Cerebellar nuclear complex (tissue), 1 donor: ENCODE results near the gene TNIP2.
"Not testable (repeated sequence)": the region's sequence is repeated elsewhere in the genome, so short reads cannot be mapped to it uniquely, and the experiment has no call there.

Source experiments
- DNase-seq, 2 experiments: peaks; one replicate each; lab custom pipeline; 2025; lab: John Stamatoyannopoulos, UW

Gene TNIP2

DNA sequence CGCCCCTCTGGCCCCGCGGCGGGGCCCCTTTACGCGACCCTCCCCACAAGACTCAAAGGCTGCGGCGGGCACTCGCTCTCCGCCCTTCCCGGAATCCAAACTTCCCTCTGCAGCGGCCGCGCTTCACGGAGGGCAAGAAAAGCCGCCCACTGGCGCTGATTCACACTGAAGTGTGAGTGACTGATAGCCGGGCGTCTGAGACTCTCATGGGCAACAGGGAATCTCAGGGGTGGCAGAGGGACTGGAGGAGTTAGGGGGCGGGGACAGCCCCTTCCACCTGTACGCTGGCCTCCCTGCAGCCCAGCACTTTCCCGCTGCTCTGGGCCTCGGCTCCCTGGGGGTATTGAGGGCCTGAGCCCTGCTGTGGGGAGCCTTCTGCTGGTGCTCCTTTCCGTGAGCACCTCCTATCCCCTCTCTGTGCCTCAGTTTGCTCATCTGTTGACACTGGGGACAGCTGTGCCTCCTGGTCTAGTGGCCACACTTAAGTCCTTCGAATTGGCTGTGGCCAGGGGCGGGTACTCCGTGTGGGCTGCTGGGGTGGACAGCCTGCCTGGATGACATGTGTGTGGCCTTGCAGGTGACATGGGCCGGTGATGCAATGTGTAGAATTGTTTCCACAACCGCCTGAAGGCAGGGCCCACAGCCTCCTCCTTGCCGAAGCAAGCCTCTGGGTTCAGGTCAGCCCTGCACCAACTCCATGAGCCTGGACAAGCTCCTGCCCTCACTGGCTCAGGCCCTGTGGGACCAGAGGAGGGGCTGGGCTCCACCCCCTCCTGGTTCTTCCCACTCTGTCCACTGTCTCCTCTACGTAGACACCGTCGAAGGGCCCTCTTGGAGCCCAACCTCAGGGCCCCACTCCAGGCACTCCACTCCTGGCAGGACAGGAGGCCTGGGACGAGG is 37.7 kb upstream of the TNIP2 start:
- no peak for DNase-seq

DNA sequence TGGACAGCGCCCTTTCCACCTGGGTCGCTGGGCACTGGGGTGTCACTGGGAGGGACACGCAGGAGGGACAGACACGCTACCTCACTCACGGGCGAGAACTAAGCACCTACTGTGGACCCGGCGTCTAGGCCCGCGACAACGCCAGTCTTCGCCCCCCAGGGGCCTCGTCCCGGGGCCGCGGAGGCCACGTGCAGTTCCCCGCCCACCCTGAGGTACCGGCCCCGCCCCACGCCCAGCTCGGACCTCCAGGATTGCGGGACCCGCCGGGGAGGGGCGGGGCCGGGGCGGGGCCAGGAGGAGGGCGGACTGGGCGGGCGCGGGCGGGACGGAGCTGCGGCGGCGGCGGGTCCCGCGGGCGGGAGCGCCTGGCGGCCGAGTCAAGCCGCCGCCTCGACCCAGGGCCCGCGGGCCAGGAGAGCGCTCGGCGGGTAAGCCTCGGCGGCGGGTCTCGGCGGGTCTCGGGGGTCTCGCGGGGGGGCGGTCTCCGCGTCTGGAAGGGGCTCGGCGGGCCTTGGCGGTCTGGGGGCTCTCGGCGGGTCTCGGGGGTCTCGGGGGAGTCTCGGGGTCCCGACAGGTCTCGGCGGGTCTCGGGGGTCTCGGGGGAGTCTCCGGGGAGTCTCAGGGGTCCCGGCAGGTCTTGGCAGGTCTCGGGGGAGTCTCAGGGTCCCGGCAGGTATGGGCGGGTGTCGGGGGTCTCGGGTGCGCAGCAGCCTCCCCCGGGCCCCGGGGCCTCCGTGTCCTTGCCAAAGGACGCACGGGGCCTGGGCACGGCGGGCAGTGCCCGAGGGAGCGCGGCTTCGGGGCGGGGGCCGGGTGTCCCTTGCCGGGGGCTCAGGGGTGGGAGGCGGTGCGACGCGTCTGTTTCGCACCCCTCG is 36.8 kb upstream of the TNIP2 start, which contains the start of gene SH3BP2:
SH3BP2 (plus strand) TSS at position 375 of the 875 bp plus-strand sequence. CDS start 27,533 bp downstream, outside the sequence.
- no peak for DNase-seq

DNA sequence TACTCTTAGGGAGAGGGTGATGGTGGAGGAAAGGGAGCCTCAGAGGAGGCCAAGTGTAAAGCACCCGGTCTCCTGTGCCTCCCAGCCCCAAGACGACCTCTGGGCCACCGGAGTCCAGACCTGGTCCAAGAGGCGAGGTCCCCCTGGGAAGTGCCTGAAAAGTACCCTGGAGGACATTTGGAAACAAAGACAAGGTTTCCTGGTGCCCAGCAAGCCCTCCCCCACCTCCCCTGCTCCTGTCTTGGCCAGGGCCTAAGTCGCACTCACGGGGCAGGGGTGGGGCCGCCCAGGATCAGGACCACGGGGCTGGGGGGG is 36.2 kb upstream of the TNIP2 start:
- DNase-seq: no peak

DNA sequence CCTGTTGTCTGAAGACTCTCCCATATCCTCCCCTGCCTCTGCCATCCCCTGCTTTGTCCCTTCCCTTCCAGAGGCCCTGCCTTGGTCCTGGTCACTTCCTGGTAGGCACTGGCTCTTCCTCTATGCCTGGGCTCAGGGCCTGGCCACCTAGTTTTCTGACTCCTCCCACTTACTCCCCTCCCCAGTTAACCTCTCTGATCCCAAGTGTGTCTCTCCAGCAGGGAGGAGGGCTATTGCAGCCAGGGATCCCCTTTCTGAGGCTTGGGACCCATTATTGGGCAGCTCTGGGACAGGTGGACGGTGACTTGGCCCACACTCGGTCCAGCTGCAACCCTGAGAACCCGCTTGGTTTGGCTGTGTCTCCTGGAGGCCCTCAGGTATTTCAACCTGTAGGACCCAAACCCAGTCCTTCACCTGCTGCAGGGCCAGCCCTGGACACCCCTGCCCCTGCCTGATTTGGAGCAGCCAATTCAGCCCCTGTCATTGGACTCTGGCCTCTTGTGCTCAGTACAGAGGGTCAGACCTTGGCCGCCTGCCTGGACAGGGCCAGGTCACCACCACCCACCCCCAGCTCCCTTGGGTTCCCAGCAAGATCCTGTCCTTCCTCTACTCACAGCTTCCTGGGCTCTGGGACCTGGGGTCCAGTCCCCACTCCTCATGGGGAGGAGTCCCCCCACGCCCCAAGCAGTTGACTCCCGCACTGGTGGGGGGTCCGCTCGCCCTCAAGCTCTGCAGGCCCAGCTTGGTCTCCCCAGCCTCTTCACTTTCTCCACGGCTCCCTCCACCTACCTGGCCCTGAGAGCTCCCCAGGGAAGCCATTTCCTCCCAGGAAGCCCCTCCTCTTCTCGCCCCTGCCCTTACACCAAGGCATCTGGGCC is 35.6 kb upstream of the TNIP2 start:
- no peak for DNase-seq

DNA sequence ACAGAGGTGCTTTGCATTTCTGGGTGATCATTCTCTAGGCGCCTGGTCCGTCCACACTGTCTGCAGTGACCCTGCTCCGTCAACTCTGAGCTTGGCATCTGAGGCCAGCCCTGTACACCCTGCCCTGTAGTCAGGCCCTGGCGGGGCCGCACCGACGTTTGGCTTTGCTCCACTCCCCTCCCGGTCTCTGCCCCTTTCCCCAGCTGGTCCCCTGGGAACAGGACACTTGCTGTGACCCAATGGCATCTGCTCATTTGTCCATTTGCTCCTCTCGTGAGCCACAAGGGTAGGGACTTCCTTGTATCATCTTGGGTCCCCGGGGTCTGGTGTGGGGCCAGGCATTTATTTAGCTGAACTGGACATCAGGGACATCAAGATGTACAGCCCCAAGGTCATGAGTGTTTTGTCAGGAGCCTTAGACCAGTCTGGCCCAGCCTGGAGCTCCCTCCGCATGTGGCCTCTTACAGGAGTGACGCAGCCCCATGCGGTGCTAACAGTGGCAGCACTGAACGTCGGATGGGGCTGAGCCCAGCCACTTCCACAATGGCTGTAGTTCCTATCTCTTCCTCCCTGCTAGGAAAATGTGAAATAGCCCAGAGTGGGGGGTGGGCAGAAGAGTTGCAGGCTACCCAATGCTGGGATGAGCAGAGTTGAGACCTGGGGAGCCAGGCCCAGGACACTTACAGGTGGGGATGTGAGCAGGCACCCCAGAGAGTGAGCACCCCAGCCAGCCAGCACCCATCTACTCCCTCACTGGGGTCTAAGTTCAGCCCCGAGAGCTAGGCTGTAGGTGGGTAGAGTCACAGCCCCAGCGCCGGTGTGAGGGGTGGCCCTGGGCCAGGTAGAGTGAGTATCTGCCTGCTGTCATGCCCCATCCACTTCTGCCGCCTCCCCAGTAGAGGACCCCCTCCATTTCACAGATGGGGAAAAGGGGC is 34.7 kb upstream of the TNIP2 start:
- no peak for DNase-seq

DNA sequence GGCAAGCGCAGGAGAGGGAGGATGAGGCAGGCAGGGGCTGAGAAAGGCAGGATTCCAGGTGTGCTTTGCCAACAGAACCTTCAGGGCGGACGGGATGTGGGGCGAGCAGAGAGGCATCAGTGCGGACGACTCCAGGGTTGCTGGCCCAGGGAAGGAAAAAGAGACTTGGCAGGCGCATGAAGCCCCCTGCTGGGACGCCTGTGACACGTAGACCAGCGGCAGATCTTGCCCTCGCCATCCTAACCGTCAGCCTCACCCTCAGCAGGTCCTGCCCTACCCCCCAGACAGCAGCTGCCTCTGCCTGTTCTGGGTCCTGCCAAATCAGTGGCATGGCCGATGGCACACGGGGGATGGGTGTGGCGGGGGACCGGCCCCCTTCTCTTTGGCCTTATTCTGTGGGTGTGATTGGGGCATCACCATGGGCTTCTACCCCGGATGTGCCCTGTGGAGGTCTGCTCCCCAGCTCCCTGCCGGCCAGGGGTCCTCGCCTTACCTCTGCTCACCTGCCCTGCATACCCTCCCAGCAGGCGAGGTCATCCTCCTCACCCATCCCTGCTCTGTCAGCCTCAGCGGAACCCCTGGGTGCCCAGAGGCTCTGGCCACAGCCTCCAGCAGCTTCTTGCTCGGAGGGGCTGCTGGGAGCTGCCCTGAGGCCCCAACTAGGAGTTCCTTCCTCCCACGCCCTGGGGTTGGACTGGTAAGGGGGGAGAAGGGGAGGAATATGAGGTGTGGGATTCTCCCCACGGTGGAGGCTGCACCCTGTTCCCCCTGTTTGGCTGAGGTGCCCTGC is 33.9 kb upstream of the TNIP2 start:
- no peak for DNase-seq

DNA sequence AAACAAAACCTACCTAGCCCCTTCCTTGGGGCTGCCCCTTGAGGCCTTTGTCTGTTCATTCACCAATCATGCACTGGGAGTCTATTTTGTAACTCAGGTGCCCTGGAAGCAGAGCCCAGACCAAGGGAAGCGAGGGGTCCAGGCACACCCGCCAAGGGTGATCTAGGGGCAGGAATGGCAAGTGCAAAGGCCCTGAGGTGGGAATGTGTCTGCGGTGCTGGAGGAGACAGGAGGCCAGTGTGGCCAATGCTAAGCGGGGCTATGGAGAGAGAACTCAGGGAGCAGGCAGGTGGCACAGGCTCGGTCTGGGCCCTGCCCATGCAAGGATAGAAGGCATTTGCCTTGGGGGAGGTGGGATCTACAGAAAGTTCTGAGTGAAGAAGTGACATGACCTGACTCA is 33.2 kb upstream of the TNIP2 start:
- DNase-seq: no peak

DNA sequence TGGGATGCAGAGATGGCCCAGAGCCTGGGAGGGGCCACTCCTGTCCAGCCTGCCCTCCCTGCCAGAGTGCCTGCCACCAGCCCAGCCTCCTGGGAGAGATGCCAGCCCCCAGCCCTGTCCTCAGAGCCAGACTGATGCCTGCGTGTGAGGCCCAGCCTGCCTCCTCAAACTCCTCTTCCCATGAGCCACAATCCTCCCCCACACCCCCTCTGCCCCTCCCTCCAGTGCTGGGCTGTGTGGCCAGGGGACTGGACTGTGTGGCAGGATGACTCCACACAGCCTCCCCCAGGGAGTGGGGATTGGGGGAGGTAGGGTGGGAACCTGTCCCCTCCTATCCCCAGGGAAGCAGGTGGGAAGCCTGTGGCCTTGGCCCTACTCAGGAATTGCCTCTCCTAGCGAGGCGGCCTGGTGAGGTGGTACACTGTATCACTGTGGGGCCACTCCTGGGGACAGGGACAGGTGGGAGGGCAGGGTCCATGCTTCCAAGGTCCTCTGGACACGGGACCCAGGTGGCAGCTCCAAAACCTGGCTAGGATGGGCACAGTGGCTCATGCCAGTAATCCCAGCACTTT is 32.5 kb upstream of the TNIP2 start:
- no peak for DNase-seq

DNA sequence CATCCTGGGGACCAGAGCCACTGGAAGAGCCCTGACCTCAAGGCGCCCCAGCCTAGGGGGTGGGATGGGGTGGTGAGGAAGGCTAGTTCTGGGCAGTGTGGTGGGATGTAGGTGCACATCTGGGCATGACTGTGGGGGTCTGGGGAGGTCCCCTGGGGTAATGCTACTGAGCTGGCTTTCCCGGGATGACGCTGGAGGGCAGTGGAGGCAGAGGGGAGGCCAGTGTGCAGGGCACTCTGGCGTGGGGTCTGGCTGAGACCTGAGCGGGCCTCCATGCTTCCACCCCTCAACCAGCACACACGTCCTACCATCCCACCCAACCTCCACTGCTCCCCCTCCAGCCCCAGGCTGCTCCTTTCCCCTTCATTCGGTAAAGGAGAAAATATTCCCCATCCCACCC is 32.0 kb upstream of the TNIP2 start:
- no peak for DNase-seq

DNA sequence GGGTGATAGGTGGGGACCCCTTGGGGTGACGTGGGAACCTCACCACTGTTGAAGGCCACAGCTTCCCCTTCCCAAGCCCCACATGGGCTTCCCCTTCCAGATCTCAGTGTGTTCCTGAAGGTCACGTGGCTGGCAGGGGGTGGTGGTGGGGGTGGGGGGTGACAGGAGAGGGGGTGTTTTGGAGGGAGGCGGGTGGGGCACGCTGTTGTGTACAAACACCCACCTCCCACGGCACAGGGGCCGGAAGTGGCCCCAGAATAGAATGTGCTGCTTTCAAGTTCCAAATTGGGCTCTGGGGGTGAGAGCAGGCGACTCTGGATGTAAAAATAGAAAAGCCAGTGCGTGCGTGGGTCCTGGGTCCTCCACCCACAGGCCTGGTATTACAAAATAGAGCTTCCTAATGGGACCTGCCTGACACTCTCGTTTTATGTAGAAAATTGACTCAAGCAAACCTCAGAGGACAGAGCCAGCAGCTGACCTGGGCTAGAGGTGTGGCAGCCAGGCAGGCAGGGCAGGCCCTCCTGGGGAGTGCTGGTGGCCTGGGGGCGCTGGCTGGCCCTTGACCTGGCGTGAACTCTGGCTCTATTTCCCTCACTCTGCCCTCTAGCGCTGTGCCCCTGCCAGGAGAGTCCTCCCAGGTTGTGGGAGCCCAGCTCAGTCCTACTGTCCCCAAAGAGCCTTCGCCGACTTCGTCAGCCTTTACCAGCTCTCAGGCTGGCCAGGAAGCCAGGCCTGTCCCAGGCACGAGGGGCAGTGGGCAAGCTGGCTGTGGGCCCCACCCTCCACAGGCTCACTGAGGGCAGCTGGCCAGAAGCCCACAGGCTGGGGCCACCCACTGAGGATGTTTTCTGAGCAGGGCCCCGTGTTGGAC is 31.3 kb upstream of the TNIP2 start:
- no peak for DNase-seq

DNA sequence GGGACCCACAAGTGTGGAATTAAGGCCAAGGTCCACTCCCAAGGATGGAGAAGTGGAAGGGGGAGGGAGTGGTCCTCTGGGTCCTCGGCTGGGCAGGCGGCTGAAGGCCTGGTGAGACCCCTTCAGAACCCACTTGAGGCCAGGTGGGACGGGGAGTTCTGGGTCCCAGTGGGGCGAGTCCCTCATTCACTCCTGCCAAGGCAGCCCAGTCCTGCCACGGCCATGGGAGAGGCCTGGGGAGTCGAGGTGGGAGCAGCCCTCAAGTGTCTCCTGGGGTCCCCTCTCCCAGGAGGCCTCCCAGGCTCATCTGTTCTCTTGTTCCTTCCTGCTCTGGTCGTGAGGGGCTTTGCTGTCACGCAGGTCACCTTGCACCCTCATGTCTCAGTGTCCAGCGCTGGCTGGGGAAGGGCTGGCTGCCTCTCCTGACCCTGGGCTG is 30.7 kb upstream of the TNIP2 start:
- DNase-seq: no peak

DNA sequence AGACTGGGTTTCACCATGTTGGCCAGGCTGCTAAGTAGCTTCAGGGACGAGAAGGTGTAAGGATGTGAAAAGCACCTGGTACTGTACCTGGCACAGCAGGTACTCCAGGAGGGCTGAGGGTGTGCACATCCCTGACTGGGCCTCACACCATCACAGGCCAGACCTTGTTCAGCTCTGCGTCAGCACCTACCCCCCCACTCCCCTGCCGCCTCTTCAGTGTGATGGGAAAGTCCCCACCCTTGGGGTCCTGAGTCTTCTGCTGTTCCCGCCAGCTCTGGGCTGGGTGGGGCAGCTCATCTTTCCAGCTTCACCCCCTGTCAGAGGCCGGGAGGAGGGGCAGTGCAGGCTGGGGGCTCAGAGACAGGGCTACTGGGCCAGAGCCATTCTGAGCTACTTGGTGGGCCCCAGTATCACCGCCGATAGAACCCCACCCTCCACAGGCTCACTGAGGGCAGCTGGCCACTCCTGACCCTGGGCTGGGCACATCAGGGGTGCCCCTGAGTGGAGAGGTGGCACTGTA is 30.1 kb upstream of the TNIP2 start:
- DNase-seq: no peak

DNA sequence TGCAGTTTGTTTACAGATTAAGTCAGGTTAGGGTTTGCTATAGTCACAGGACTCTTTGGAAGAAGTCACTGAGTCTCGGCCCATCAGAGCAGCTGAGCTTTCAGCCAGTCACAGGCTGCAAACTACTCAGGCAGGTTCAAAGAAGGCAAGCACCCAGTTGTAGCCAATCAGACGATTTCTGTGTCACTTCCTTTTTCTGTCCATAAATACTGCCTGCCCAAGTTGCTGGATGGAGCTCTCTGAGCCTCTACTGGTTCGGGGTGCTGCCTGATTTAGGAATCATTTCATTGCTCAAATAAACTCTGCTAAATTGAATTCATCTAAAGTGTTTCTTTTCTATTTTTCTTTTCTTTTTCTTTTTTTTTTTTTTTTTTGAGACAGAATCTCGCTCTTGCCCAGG is 29.5 kb upstream of the TNIP2 start:
- DNase-seq: no peak

DNA sequence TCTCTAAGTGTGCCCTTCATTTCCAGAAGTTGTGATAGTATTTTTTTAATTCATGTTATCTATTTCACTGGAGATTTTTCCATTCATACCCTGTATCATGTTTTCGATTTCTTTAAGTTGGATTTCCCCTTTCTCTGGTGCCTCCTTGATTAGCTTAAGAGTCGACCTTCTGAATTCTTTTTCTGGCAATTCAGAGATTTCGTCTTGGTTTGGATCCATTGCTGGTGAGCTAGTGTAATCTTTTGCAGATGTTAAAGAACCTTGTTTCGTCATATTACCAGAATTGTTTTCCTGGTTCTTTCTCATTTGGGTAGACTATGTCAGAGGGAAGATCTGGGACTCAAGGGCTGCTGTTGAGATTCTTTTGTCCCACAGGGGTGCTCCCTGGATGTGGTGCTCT is 27.7 kb upstream of the TNIP2 start:
- no peak for DNase-seq

DNA sequence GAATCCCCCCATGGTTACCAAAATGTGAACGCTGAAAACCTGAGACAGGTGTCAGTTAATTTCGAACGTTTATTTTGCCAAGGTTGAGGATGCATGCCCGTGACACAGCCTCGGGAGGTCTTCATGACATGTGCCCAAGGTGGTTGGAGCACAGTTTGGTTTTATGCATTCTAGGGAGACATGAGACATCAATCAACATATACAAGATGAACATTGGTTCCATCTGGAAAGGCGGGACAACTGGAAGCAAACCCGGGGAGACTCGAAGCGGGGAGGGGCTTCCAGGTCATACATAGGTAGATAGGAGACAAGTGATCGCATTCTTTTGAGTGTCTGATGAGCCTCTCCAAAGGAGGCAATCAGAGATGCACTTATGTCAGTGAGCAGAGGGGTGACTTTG is 25.8 kb upstream of the TNIP2 start:
- no peak for DNase-seq

DNA sequence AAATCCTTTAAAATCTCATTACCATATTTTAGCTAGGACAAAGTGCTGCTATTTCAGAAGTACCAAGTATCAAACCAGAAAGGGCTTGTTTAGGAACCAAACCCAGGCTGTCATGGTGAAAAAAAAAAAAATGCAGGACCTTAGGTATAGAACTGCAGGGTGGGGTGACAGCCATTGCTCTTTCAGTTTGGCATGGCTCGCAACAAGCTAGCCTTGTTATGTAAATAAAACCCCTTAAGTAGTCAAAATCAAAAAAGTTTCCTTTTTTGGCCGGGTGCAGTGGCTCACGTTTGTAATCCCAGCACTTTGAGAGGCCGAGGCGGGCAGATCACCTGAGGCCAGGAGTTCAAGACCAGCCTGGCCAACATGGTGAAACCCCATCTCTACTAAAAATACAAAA is 24.5 kb upstream of the TNIP2 start:
- DNase-seq: not testable (repeated sequence)

DNA sequence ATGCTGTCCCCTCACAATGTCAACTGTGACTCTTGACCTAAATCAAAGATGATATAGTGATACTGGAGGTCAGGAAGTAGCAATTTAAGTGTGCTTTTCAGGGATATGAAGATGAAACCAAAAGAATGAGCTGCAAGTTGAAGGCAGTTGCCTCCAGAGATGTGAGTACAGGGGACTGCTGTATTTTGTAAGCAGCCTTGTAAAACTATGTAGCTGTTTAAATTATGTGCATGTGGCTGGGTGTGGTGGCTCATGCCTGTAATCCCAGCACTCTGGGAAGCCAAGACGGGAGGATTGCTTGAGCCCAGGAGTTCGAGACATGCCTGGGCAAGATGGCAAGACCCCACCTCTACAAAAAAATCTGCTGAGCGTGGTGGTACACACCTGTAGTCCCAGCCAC is 15.1 kb upstream of the TNIP2 start:
- no peak for DNase-seq

DNA sequence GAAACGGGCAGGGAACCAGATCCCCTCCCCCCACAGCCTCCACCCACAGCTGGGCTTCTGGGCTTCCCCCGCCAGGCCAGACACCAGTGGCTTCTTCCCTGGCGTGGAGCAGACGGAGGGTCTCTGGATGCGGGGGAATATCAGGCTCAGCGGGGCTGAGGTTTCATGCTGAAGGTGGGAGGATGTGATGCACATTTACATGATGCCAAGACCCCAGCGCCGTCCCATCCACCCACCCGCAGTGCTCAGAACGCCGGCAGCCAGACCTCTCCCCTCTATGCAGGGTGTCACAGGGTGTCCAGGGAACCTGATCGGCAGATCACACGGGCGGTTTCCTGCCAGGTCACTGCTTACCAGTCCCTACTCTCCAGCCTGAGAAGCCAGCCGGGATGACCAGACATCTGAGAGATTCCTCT is 12.8 kb upstream of the TNIP2 start:
- DNase-seq: no peak

DNA sequence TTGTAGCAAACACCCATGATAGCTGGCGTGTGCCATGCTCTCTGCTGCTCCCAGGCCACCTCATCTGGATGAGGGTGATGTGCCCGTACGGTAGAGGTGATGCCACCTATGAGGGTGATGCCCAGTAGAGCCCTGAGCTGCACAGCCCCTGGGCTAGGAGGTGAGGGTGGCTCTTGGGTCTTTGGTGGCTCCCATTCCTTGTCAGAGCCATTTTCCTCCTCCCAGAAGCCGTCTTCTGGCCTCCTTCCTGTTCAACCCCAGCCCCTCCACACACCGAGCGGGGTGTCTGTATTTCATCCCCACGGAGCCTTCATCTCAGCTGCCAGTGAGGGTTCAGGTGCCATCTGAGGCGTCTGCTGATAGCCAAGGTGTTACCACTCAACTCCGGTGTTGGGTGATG is 12.0 kb upstream of the TNIP2 start:
- DNase-seq: no peak
